MV-4-11 (cell line): ENCODE results near the gene LUC7L2.
"Not testable (repeated sequence)": the region's sequence is repeated elsewhere in the genome, so short reads cannot be mapped to it uniquely, and the experiment has no call there.

ENCODE experiments used
- DNase-seq: peaks from one replicate; lab custom pipeline; 2025; lab: John Stamatoyannopoulos, UW

The LUC7L2 gene

GRCh38 chr7:139396323-139396951 is 36.7 kb downstream of the LUC7L2 start:
- DNase-seq, result no peak

- no peak for DNase-seq
Measured at GRCh38 chr7:139397192-139397591, 37.5 kb downstream of the LUC7L2 start.

- DNase-seq, result no peak
Measured at GRCh38 chr7:139403601-139404000, 43.9 kb downstream of the LUC7L2 start.

GRCh38 chr7:139407555-139407954 is 47.9 kb downstream of the LUC7L2 start:
- DNase-seq, result no peak

- DNase-seq, result peak; percentile 28
Measured at GRCh38 chr7:139414743-139415402, 55.2 kb downstream of the LUC7L2 start.

DNA sequence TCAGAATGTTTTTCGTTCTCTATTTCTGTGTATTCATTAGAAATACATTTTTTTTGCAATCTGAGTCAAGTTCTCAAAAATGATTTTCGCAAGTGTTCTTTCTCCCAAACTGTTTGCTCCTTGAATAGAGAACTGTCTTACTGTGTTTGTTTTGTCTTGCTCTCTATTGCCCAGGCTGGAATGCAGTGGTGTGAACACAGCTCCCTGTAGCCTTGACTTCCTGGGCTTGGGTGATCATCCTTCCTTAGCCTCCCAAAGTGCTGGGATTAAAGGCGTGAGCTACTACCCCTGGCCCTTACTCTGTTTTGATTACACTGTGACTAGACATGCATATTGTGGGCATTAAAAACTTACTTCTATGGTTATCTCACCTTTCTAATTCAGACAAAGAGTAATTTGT is 56.7 kb downstream of the LUC7L2 start:
- DNase-seq, result no peak

GRCh38 chr7:139417478-139417877 is 57.8 kb downstream of the LUC7L2 start:
- no peak for DNase-seq

DNA sequence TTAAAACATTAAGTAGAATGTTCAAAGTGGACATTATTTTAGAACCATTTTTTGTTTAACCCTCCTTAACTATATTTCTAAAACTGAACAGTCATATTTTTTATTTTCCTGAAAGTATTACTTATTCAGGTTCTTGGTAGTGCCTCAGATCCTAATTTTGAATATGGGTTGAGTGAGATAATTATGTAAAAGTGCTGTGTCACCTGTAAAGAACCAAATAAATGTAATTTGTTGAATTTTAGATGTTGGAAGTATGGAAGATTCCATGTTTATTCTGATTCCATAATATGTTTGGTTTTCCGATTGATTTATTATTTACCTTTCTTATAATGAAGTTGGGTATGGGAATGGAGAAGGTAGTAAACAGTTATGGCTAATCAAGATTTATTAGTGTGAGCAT is 61.4 kb downstream of the LUC7L2 start:
- no peak for DNase-seq

DNA sequence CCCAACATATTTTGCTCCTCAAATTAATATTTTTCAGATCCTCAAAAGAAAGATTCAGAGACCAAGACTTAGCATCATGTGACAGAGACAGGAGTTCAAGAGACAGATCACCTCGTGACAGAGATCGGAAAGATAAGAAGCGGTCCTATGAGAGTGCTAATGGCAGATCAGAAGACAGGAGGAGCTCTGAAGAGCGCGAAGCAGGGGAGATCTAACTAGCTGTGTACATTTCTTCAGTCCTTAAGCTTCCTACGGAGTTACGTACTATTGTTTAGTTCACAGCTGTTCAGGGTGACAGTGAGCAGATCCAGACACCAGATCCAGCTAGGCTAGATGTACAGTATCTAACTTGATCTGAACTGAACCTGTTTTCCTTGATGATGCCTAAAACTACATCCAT is 62.4 kb downstream of the LUC7L2 start:
- DNase-seq, result no peak

DNA sequence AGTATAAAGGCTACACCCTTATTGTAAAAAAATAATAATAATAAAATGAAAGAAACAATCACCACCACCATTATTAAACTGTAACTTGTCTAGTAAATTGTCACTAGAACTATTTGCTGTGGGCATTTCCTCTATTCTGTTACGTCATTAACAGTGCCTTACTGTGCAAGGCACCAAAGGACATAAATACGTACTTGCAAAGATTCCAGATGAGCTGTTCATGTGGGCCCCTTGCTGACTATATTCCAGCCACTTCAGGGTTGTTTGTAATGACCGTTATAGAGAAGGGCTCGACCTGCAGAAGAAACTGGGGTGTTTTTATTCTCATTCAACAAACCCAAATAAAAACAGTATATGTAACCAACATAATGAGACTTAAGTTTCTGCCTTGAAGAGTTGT is 63.4 kb downstream of the LUC7L2 start:
- no peak for DNase-seq

DNA sequence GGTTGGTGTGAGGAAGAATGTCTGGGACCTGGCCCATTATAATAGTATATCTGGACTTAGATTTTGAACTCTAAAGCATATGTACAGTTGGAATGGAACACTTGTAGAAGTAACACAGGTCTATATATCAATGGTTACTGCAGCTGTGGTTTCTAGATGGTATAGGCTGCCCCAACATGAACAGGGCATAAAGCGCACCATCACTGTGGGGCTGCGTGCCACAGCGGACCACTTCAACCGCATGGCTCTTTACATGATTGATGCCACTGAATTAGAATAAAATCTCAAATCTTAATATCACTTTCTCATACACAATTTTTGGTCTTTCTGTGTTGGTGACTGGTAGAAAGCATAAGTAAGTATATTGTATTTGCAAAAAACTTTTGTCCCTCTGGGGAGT is 64.3 kb downstream of the LUC7L2 start:
- DNase-seq, result no peak

DNA sequence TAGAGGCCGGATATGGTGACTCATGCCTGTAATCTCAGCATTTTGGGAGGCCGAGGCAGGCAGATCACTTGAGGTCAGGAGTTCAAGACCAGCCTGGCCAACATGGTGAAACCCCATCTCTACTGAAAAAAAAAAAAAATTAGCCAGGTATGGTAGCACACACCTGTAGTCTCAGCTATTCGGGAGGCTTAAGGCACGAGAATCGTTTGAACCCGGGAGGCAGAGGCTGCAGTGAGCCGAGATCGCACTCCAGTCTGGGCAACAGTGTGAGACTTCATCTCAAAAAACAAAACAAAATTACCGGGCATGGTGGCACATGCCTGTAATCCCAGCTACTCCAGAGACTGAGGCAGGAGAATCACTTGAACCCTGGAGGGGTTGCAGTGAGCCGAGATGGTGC is 66.0 kb downstream of the LUC7L2 start:
- DNase-seq, result not testable (repeated sequence)

DNA sequence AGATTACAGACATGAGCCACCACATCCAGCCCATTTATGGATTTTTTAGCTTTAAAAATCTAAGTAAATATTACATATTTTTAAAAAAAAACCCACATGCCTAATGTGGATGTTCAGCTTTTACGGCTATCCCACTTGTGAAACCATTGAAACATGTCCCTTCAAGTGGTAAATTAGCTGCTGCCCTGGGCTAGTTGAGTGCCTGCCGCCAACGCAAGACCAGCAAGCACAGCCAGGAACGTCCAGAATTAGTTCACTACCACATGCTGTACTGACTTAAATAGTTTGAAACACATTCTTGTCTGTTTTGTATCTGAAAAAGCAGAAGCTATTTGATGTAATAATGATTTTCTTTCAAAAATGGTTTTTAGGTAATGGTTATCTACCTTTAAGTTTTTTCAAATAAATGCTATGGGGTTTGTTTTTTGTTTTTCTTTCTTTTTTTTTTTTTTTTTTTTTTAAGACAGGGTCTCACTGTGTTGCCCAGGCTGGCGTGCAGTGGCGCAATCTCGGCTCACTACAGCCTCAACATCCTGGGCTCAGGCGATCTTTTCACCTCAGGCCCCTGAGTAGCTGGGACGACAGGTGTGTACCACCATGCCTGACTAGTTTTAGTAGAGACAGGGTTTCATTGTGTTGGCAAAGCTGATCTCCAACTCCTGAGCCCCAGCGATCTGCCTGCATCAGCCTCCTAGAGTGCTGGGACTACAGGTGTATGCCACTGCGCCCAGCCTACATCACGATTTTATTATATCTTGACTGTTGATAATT is 66.7 kb downstream of the LUC7L2 start:
- peak; percentile 15 for DNase-seq

- DNase-seq, result no peak
Measured at GRCh38 chr7:139427029-139427420, 67.3 kb downstream of the LUC7L2 start.

DNA sequence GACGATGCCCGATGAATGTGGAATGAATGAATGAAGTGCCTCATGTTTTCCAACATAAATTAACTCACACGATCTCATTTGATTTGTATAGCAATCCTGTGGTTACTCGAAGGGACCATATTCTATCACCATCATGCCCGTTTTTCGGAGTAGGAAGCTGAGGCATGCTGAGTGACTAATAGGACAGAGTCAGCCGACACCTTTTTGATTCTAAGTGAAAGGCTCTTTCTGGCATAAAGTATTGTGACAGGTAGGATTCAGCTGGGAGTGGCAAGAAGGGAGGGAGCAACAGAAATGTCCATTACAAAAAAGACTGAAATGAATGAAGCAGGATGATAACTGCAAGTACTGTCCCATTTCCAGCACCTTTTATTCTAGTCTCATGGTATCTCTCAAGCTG is 68.1 kb downstream of the LUC7L2 start:
- no peak for DNase-seq

DNA sequence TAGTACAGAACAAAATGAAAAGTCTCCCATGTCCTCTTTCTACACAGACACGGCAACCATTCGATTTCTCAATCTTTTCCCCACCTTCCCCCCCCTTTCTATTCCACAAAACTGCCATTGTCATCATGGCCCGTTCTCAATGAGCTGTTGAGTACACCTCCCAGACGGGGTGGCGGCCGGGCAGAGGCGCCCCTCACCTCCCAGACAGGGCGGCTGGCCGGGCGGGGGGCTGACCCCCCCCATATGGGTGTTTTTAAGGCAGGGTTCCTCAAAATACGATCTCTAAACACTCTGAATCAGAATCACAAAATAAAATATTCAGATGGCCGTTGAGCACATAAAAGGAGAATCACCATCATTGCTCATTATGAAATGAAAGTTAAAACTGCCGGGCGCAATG is 70.0 kb downstream of the LUC7L2 start:
- DNase-seq, result peak; percentile 13

DNA sequence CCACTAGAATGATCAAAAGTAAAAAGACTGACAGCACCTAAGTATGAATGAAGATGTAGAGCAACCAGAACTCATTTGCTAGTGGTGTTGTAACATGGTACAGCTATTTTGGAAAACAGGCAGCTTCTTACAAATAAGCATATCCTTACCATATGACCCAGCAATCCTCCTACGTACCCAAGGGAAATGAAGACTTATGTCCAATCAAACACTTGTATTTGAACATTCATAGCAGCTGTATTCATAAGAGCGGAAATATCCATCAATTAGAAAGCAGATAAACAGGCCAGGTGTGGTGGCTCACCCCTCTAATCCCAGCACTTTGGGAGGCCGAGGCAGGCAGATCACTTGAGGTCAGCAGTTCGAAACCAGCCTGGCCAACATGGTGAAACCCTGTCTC is 70.7 kb downstream of the LUC7L2 start:
- no peak for DNase-seq

- DNase-seq, result no peak
Measured at GRCh38 chr7:139431010-139431409, 71.3 kb downstream of the LUC7L2 start.

- no peak for DNase-seq
Measured at GRCh38 chr7:139431459-139431858, 71.8 kb downstream of the LUC7L2 start.

DNA sequence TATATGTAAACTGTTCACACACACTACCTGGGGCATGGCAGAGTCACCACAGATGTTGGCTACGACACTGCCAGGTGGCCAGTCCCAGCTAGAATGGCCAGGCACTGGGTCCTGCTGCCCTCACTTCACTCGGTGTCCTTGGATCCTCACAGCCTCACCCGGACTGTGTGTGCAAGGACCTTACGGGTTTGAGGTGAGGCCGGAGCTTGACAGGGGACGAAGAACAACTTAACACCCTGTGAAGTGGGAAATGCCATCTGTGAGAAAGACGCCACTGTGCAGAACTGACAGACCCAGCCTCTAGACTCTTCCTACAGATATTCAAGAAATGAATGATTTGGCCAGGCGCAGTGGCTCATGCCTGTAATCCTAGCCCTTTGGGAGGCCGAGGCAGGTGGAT is 77.1 kb downstream of the LUC7L2 start:
- no peak for DNase-seq

GRCh38 chr7:139439375-139439774 is 79.7 kb downstream of the LUC7L2 start:
- no peak for DNase-seq

DNA sequence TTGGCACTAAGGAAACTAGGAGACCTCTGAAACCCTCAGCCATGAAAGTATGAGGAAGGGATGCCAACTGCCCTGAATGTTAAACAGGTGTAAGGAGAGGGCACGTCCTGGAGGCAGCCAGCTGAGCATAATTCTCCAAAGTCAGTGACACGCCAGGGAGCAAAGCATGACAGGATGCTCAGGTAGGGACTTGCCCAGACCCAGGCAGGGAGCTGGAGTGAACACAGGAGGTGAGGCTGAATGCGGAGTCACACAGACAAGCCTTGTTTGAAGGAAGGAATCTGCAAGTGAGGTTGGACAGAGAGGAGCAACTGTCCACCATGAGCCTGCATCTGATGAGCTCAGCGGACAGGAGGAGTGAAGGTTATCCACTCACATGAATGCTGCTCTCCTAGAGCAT is 82.3 kb downstream of the LUC7L2 start:
- no peak for DNase-seq
